Smooth muscle cell (in vitro differentiated cells): ENCODE measurements around the gene FGD2. TPM values are rescaled to one million over a fixed set of nuclear protein-coding genes. Genes with fewer than 3 reads are reported as not detected.

Experiments used
- DNase-seq: peaks from one replicate; lab custom pipeline; 2025; ENCODE audit not compliant: unreplicated experiment; lab: John Stamatoyannopoulos, UW
- H2AFZ ChIP-seq: fragments of 200-600 bp; sonication (generic); 2 replicates; pipeline ENCODE4 v1.6.0; 2016; ENCODE audit warnings: antibody characterized with exemption, low read depth, mild to moderate bottlenecking
- H3F3A ChIP-seq: fragments of 200-600 bp; sonication (generic); 2 replicates; pipeline ENCODE4 v1.6.0; 2017; ENCODE audit warnings: antibody characterized with exemption, low read depth
- H3K27ac ChIP-seq: fragments of 200-600 bp; sonication (generic); 2 replicates; pipeline ENCODE4 v1.5.1; 2016; ENCODE audit warnings: low read depth, mild to moderate bottlenecking
- H3K27me3 ChIP-seq: fragments of 200-600 bp; sonication (generic); 2 replicates; pipeline ENCODE4 v1.6.1; 2016; ENCODE audit warnings: low read depth, mild to moderate bottlenecking
- H3K36me3 ChIP-seq: fragments of 200-600 bp; sonication (generic); 2 replicates; pipeline ENCODE4 v1.5.1; 2016; ENCODE audit warnings: low read depth
- H3K4me1 ChIP-seq: fragments of 200-600 bp; sonication (generic); 2 replicates; pipeline ENCODE4 v1.5.1; 2016; ENCODE audit warnings: low read depth
- H3K4me2 ChIP-seq: fragments of 200-600 bp; sonication (generic); 2 replicates; pipeline ENCODE4 v1.6.0; 2016; ENCODE audit warnings: mild to moderate bottlenecking
- H3K4me3 ChIP-seq: fragments of 200-600 bp; sonication (generic); 2 replicates; pipeline ENCODE4 v1.5.1; 2016; ENCODE audit warnings: mild to moderate bottlenecking
- H3K79me2 ChIP-seq: fragments of 200-600 bp; sonication (generic); 2 replicates; pipeline ENCODE4 v1.6.0; 2016; ENCODE audit warnings: low read depth, mild to moderate bottlenecking
- H3K9ac ChIP-seq: fragments of 200-600 bp; sonication (generic); 2 replicates; pipeline ENCODE4 v1.6.0; 2016; ENCODE audit warnings: low read depth
- H3K9me3 ChIP-seq: fragments of 200-600 bp; sonication (generic); replicated peaks from 2 replicates; pipeline ENCODE4 v1.5.1; 2016; ENCODE audit warnings: low read depth
- H4K20me1 ChIP-seq: fragments of 200-600 bp; sonication (generic); 2 replicates; pipeline ENCODE4 v1.6.0; 2016; ENCODE audit warnings: low read depth
- WGBS: methylation state at CpG from one replicate; pipeline ENCODE4 v1.1.7; 2016; ENCODE audit warnings: low lambda C conversion rate; 5-methylcytosine and 5-hydroxymethylcytosine counted together
- polyA plus RNA-seq: library from polyadenylated mRNA; unstranded; fragments of >200 nt; fragmentation: Nextera tagmentation; extraction: Ambion mirVana; gene quantifications from 2 replicates; pipeline ENCODE4 v1.2.1, GENCODE V29; 2016
- total RNA-seq: library from RNA; depleted of rRNA; stranded (reverse); fragments of >200 nt; gene quantifications from 2 replicates; pipeline ENCODE4 v1.2.3, GENCODE V29; 2014
- TF ChIP-seq, protein P1 (sequence below): fragments of 200-600 bp; sonication (generic); IDR thresholded peaks from 2 replicates; pipeline ENCODE4 v1.5.1; 2017; ENCODE audit warnings: borderline replicate concordance, mild to moderate bottlenecking, antibody characterized with exemption; ENCODE audit not compliant: insufficient read depth, poor library complexity, severe bottlenecking

Gene FGD2
- total and polyA plus RNA-seq, 2 experiments from 2014 or later, result not detected

- Histone ChIP-seq H3K79me2 (no peaks in the 10 kb centered on the region), H3F3A (peaks cover 8% of the 10 kb centered on the region), H4K20me1 (peaks cover 5% of the 10 kb centered on the region), H3K9ac (no peak overlapping the region), H3K36me3 (peaks cover 11% of the 10 kb centered on the region), H3K27ac (no peak overlapping the region), H3K4me3 (no peak overlapping the region), H3K27me3 (no peaks in the 10 kb centered on the region), H3K4me2 (no peak overlapping the region), H3K4me1 (no peaks in the 10 kb centered on the region), H3K9me3 (no peaks in the 10 kb centered on the region), H2AFZ (no peak overlapping the region)
- TF ChIP-seq, protein P1, sequence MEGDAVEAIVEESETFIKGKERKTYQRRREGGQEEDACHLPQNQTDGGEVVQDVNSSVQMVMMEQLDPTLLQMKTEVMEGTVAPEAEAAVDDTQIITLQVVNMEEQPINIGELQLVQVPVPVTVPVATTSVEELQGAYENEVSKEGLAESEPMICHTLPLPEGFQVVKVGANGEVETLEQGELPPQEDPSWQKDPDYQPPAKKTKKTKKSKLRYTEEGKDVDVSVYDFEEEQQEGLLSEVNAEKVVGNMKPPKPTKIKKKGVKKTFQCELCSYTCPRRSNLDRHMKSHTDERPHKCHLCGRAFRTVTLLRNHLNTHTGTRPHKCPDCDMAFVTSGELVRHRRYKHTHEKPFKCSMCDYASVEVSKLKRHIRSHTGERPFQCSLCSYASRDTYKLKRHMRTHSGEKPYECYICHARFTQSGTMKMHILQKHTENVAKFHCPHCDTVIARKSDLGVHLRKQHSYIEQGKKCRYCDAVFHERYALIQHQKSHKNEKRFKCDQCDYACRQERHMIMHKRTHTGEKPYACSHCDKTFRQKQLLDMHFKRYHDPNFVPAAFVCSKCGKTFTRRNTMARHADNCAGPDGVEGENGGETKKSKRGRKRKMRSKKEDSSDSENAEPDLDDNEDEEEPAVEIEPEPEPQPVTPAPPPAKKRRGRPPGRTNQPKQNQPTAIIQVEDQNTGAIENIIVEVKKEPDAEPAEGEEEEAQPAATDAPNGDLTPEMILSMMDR, result no peak
- 82% methylated on average over 6 of the region's 6 CpGs for WGBS
- DNase-seq, result no peak
These were observed 41.1 kb upstream of the FGD2 start for GRCh38 chr6:36964349-36964748.

DNA sequence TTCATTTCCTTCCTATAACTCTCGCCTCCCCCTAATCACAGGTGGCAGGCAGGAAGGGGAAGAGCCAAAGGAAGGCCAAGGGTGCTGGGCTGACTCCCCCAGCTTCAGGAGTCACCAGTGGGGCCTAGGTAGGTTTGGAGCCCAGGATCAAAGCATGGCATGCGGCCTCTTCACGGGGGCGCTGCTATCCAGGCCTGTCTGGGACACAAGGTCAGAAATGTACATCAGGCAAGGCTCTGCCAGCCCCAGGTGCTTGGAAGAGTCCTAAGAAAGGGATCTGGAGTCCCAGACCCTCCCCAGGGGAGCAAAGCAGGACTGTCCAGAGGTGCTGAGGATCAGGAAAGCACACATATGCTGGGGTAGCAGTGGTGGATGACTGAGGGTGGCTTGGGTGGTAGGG lies 40.5 kb upstream of the FGD2 start:
- Histone ChIP-seq H4K20me1 (peaks cover 5% of the 10 kb centered on the region), H3F3A (peaks cover 8% of the 10 kb centered on the region), H2AFZ (no peak overlapping the region), H3K9ac (no peak overlapping the region), H3K9me3 (no peaks in the 10 kb centered on the region), H3K4me3 (no peak overlapping the region), H3K36me3 (peaks cover 11% of the 10 kb centered on the region), H3K27me3 (no peaks in the 10 kb centered on the region), H3K4me2 (no peak overlapping the region), H3K79me2 (no peaks in the 10 kb centered on the region), H3K27ac (no peak overlapping the region), H3K4me1 (no peaks in the 10 kb centered on the region)
- DNase-seq, result no peak
- WGBS, result 90% methylated on average over 4 of the region's 4 CpGs
- TF ChIP-seq, protein P1, result no peak

DNA sequence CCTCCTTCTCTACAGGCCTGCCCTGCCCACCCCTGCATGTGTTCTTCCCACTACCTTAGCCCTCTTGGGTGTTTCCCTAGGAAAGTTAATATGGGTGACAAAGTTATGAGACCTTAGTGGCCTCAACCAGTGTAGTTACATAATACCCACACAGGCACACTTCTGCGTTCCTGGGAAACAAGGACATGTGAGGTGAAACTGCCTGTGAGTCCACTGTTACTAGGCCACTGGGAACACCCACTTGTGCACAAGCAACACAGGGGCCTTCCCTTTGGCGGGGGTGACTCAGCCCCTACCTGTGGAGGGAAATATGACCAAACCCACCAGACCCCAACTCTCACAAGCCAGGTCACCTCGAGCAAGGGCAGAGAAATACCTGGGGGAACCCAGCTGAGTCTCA lies 38.2 kb upstream of the FGD2 start:
- Histone ChIP-seq H3K27me3 (no peaks in the 10 kb centered on the region), H3K9ac (no peak overlapping the region), H3K9me3 (no peaks in the 10 kb centered on the region), H3F3A (peaks cover 14% of the 10 kb centered on the region), H3K4me2 (no peak overlapping the region), H3K4me3 (no peak overlapping the region), H3K36me3 (peaks cover 11% of the 10 kb centered on the region), H3K4me1 (no peaks in the 10 kb centered on the region), H3K27ac (no peak overlapping the region), H4K20me1 (peaks cover 23% of the 10 kb centered on the region), H3K79me2 (no peaks in the 10 kb centered on the region), H2AFZ (no peak overlapping the region)
- WGBS, result 95% methylated on average over 3 of the region's 3 CpGs
- DNase-seq, result no peak
- TF ChIP-seq, protein P1, result no peak

DNA sequence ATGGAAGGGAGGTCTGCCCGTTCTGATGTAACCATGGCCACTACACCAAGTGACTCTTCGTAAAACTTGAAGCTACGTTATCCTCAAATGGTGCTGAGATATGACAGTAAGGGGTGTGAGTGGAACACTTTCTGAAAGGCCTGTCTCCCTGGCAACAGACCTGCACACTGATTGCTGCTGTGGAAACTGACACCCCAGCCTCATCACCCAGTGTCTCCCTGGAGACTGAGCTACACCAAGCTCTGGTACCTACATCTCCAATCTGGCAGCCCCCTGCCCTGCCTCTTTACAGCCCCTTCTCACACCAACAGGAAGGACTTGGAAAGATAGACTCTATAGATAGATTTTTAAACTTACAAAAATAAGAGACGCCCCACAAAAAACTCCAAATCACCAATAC lies 37.7 kb upstream of the FGD2 start:
- WGBS, result 91% methylated on average over 4 of the region's 4 CpGs

More for the DNA sequence above, 37.7 kb upstream of the FGD2 start:
- no peak for DNase-seq
- Histone ChIP-seq H3K4me1 (no peaks in the 10 kb centered on the region), H3K27ac (no peak overlapping the region), H4K20me1 (peaks cover 25% of the 10 kb centered on the region), H3K4me2 (no peak overlapping the region), H3K79me2 (no peaks in the 10 kb centered on the region), H3F3A (peaks cover 14% of the 10 kb centered on the region), H3K4me3 (no peak overlapping the region), H3K9ac (no peak overlapping the region), H3K27me3 (no peaks in the 10 kb centered on the region), H2AFZ (no peak overlapping the region), H3K9me3 (no peaks in the 10 kb centered on the region), H3K36me3 (peaks cover 11% of the 10 kb centered on the region)
- TF ChIP-seq, protein P1, result no peak
